8988T (cell line): Measurements from ENCODE around the gene MPP3.
"Not testable (repeated sequence)": the region's sequence is repeated elsewhere in the genome, so short reads cannot be mapped to it uniquely, and the experiment has no call there.

Experiments used
- DNase-seq: peaks from one replicate; pipeline ENCODE4 v3.0.0; 2011

Gene MPP3

GRCh38 chr17:43860077-43860725 is 27.3 kb upstream of the MPP3 start:
- no peak for DNase-seq

- no peak for DNase-seq
Measured at GRCh38 chr17:43857957-43858600, 25.1 kb upstream of the MPP3 start.

- no peak for DNase-seq
Measured at GRCh38 chr17:43857141-43857540, 24.2 kb upstream of the MPP3 start.

GRCh38 chr17:43856141-43856540 is 23.2 kb upstream of the MPP3 start:
- no peak for DNase-seq

- no peak for DNase-seq
Measured at GRCh38 chr17:43855061-43855460, 22.1 kb upstream of the MPP3 start.

GRCh38 chr17:43854498-43854897 is 21.6 kb upstream of the MPP3 start:
- DNase-seq: no peak

GRCh38 chr17:43853546-43853945 is 20.6 kb upstream of the MPP3 start:
- DNase-seq: no peak

- DNase-seq: no peak
Measured at GRCh38 chr17:43852571-43852970, 19.6 kb upstream of the MPP3 start.

- DNase-seq: no peak
Measured at GRCh38 chr17:43849116-43849515, 16.2 kb upstream of the MPP3 start.

GRCh38 chr17:43848601-43849000 is 15.7 kb upstream of the MPP3 start:
- DNase-seq: no peak

- no peak for DNase-seq
Measured at GRCh38 chr17:43846963-43847371, 14.0 kb upstream of the MPP3 start, which contains the start of gene CD300LG. TSS of gene CD300LG (plus strand) at chr17:43847176. CDS start at chr17:43847217, 41 bp downstream.

- peak; percentile 85 for DNase-seq
Measured at GRCh38 chr17:43846221-43846712, 13.3 kb upstream of the MPP3 start.

- no peak for DNase-seq
Measured at GRCh38 chr17:43845766-43846165, 12.8 kb upstream of the MPP3 start.

GRCh38 chr17:43844241-43844640 is 11.3 kb upstream of the MPP3 start:
- no peak for DNase-seq

GRCh38 chr17:43842975-43843325 is 10.0 kb upstream of the MPP3 start:
- DNase-seq: no peak

GRCh38 chr17:43842091-43842974 is 9.4 kb upstream of the MPP3 start:
- DNase-seq: not testable (repeated sequence)

GRCh38 chr17:43841282-43841681 is 8.3 kb upstream of the MPP3 start:
- DNase-seq: no peak

- no peak for DNase-seq
Measured at GRCh38 chr17:43840814-43841213, 7.9 kb upstream of the MPP3 start.

- DNase-seq: no peak
Measured at GRCh38 chr17:43839670-43840108, 6.7 kb upstream of the MPP3 start.

- no peak for DNase-seq
Measured at GRCh38 chr17:43834106-43834505, 1.2 kb upstream of the MPP3 start.

GRCh38 chr17:43832168-43832975 is 574 bp downstream of the MPP3 start:
- peak; percentile 66 for DNase-seq

GRCh38 chr17:43831633-43832032 is 1.3 kb downstream of the MPP3 start:
- DNase-seq: no peak
